ENCODE results near the gene HTR4.
"Not testable (repeated sequence)": the region's sequence is repeated elsewhere in the genome, so short reads cannot be mapped to it uniquely, and the experiment has no call there.

HTR4 gene, protein sequence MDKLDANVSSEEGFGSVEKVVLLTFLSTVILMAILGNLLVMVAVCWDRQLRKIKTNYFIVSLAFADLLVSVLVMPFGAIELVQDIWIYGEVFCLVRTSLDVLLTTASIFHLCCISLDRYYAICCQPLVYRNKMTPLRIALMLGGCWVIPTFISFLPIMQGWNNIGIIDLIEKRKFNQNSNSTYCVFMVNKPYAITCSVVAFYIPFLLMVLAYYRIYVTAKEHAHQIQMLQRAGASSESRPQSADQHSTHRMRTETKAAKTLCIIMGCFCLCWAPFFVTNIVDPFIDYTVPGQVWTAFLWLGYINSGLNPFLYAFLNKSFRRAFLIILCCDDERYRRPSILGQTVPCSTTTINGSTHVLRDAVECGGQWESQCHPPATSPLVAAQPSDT

DNA sequence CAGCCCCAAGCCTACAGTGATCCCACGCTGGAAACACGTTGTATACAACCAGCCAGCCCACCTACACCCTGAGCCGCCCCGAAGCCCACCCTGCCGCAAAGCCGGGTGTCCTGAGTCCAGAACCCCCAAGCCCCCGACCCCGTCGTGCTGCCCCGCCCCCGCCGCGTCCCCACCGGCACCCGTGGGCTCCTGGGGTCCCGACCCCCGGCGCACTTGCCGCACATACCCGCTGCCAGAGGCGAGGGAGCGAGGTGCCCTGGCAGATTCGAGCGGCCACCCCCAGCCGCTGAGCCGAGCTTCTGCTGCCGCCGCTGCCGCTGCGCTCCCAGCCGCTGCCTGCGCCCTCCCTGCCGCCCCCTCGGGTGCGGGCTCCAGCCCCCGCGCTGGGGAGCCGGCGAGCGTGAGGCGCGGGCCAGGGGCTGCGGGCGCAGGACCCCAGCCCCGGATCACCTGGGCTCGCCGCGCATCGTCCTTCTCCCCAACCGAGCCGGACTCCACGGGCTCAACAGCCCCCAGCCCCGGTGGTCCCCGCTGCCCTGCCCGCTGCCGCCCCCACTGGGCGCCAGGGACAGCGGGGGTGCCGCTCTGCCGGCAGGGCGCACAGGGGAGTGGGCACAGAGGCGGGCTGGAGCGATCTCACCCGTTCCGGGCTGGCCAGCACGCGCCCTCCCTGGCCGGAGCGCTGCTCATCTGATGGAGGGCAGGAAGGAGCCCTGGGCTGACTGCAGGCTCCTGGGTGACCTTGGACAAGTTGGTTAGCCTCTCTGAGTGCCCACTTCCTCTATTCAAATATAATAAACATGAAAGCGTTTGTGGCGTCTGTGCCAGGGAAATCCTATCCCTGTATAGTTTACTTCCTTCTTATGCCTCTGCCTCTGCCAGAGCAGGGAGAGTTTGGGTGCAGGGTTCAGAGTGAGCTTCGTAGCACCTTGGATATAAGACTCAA is at the start of gene HTR4:
Gene HTR4, minus strand, starts transcription at position 692 of the 946 bp plus-strand sequence. CDS start 17,513 bp downstream, outside the sequence.
- peak; percentile 5 to 29 for DNase-seq

DNA sequence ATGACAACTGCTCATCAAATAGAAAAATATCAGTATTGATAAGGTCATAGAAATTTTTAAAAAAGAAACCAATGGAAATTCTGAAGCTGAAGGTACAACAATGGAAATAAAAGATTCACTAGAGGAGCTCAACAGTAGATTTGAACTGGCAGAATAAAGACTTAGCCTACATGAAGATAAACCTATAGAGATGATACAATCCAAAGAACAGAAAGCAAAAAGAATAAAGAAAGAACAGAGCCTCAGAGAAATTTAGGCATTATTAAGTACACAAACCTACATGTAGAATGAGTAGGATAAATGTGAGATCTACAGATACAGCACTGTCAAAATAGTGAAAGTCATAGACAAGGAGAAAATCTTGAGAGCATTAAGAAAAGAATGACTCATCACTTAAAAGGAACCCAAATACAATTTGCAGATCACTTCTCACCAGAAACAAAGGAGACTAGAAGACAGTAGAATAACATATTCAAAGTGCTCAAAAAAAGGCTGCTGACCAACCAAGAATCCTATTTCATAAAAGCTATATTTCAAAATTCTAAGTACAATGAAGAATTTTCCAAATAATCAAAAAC is 47.8 kb upstream of the HTR4 start:
- DNase-seq = no peak

DNA sequence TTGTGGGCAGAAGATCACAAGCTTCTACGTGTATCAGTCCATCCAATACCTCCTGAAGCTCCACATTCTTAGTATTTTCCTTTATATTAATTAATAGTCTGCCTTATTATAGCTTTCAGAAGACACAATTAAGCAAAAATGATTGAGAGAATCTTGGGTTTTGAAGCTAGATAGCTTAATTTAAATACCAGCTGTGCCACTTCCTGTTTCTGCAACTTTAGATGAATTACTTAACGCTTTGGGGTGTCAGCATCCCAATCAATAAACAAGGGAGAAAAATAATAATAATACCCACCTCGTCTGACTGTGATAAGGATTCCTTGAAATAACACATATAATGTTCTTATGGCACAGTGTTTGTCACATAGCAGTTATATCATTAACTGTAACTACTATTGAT is 44.7 kb upstream of the HTR4 start:
- DNase-seq = no peak

DNA sequence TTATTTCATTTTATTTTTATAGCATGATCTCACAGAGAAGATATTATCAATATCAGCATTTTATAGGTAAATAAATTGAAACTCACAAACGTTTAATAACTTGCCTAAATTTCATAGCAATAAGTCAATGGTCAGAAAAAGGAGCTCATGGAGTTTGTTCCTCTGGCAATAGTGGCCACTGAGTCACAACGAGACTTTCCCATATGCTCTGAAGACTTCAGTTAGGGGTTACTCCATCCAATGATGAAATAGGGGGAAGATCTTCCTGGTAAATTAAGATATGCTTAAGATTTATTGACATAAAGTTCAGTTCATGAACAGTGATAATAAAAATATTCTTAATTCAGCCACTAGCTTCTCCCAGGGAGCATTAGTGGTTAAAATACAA is 43.5 kb upstream of the HTR4 start:
- DNase-seq = no peak

DNA sequence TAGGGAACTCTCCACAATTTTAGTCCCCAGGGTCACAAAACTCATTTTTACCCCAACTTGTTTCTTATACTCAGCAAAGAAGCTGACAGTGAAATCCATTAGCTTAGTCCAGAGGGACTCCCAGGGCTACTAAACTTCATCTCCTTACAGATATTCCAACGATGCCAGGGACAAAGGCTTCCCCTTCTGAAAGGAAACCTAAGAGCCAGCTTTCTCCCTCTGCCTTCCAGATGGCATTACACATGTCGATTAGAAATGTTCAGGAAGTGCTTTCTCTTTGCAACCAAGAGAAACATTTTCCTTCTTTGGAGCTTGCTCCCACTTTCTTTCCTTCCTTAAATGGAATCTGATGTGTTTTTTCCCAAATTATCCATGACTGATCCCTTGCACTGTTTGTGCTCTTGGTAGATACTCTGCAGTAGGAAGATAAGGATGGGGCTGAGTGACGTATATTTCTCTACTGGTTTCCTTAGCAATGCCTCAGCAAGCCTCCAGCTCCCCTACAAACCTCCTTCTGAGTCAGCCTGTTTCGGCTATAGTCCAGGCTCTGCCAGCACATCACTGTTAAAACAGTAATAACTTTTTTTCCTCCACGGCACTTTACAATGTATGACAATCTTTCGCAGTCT is 43.0 kb upstream of the HTR4 start:
- DNase-seq = no peak

DNA sequence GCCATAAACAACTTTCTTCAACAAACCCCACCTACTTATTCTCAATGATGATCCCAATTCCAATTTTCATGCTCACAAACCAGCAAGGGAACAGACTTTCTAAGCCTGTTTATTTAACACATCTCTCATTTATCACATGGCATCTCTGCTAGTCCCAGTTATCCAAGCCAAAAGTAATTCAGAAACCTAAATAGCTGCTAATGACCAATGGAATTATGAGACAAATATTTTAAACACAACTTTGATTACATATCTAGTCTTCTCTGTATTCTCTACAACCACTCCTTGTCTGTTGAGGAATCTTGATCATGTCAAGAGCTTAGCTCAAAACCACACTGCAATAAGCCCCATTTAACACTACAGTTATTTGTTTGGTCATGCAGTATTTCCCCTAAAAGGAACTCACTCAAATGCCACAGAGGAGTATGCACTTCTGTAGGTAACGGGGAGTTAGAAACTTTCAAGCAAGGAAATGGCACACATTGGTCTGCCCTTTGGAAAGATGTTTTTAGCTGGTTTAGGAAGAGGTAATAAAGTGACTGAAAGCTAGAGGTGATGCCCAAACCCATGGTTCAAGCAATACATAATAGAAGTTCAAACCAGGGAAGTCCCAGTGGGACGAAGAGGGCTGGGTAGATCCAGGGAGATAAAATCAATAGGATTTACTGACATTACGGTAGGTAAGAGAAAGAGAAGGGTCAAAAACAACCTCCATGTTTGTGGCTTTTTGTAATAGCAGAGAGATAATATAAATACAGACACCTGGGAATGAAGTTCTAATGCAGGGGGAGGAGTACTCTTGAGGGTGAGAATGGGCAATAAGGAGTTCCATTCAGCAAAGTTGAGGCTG is 42.1 kb upstream of the HTR4 start:
- DNase-seq = no peak

DNA sequence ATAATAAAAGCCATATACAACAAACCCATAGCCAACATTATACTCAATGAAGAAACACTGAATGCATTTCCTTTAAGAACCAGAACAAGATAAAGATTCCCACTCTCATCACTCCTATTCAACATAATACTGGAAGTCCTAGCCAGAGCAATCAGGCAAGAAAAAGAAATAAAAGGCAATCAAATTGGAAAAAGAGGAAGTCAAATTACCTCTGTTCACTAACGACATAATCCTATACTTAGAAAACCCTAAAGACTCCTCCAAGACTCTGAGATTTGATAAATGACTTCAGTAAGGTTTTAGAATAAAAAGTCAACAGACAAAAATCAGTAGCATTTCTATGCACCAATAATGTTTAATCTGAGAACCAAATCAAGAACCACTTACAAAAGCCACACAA is 36.6 kb upstream of the HTR4 start:
- no peak for DNase-seq

DNA sequence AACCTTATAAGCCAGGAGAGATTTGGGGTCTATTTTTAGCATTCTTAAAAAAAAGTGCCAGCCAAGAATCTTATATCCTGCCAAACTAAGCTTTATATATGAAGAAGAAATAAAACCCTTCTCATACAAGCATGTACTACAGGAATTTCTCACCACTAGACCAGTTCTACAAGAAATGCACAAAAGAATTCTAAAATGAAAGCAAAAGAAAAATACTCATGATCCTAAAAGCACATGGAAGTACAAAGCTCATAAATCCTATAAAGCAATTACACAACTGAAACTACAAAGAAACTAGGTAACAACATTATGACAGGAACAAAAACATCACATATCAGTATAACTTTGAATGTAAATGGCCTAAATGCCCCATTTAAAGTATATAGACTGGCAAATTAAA is 34.5 kb upstream of the HTR4 start:
- no peak for DNase-seq

DNA sequence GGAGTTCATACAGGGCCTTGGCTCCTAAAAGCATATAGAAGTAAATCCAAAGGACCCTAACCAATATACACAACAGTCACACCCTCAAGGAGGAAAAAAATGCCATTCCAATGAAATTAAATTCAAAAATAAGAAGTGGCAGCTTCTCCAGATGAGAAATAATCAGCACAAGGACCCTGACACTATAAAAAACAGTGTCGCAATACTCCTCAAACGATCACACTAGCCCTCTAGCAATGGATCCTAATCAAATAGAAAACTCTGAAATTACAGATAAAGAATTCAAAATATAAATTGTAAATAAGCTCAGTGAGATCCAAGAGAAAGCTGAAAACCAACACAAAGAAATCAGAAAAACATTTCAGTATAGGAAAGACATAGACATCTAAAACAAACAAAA is 33.5 kb upstream of the HTR4 start:
- DNase-seq = no peak

DNA sequence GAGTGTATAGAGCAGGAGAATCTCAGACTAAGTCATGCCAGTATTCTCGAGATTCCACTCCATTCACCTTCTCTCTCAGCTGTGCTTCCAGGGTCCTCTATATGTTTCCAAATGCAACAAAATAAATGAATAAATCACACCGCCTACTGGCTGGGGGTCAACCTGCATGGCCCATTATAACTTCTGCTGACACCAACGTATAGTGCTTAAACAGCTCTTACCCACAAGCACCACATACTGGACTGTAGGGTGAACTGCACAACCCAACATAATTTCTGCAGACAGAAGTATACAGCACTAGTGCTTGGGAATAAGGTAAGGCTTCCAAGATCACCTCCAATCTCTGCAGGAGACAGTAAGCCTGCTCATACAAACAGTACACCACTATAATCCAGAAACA is 33.1 kb upstream of the HTR4 start:
- DNase-seq = peak in 1 of 2 experiments; percentile 4

DNA sequence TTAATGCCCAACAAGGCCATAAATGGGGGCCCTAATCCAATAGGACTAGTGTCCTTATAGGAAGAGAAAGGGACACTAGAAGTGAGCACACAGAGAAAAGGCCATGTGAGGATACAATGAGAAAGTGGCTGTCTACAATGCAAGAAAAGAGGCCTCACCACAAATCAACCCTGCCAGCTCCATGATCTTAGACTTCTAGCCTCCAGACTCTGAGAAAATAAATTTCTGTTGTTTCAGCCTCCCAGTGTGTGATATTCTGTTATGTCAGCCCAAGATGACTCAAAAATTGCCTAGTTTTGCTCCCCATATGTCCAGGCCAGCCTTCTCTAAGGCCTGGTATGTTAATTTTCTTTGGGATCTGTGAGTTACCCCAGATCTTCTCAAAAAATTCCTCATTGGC is 32.3 kb upstream of the HTR4 start:
- DNase-seq = no peak

DNA sequence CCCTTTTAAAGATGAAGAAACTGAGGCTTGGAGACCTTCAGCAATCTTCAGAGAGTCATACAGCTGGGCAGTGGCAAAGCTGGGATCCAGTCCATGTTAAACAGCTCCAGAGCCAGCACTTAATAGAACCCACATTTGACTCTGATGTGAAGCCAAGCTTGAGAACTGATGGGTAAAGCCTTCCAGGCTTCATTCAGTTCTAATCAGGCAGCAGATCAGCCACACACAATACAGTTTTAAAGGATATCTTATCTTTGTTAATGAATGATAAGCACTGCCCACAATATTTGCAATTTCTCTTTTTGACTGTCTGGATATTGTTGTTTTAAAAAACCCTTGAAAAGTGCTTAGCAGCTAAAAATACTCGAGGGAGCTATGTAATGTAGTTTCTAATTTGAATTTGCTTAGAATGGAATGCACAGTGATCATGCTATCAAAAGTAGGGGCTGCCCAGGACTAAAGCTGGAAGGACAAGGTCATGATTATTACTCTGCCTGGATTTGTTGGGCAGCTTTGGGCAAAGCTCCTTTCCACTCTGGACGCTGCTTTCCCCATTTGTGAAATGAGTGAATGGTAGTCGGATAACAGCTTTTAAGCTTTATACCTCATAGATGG is 31.3 kb upstream of the HTR4 start:
- no peak for DNase-seq

DNA sequence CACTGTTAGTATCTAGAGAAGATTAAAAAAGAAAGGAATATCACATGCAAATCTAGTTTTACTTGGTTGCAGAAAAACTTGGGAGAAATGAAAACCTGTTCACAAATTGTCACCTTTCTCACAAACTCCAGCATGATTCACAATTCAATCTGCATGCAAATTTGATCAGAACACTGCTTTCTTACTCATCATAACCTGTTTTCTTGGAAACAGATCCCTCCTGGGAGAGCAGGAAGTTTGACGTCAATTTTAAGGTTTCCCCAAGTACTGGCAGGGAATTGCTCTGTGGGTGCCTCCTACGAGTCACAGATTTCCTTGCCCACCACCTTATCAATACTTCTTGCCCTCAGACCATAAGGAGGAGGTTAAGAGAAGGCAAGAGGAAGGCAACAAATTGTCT is 30.2 kb upstream of the HTR4 start:
- DNase-seq = no peak

DNA sequence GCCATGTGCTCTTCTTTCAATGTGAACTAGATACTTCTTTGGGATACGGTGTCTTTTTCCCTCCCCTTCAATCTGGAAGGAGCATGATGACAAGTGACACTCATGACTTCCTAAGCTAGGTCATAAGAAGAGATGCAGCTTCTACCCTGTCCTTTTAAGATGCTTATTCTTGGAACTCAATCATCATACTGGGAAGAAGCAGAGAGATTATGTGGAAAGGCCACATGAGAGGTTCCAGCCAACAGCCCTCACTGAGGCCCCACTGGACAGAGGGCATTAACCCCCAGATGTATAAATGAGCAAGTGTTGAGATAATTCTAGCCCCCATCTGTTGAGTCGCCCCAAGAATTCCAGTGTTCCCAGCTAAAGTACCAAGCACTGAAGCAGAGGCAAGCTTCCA is 29.3 kb upstream of the HTR4 start:
- DNase-seq = no peak

DNA sequence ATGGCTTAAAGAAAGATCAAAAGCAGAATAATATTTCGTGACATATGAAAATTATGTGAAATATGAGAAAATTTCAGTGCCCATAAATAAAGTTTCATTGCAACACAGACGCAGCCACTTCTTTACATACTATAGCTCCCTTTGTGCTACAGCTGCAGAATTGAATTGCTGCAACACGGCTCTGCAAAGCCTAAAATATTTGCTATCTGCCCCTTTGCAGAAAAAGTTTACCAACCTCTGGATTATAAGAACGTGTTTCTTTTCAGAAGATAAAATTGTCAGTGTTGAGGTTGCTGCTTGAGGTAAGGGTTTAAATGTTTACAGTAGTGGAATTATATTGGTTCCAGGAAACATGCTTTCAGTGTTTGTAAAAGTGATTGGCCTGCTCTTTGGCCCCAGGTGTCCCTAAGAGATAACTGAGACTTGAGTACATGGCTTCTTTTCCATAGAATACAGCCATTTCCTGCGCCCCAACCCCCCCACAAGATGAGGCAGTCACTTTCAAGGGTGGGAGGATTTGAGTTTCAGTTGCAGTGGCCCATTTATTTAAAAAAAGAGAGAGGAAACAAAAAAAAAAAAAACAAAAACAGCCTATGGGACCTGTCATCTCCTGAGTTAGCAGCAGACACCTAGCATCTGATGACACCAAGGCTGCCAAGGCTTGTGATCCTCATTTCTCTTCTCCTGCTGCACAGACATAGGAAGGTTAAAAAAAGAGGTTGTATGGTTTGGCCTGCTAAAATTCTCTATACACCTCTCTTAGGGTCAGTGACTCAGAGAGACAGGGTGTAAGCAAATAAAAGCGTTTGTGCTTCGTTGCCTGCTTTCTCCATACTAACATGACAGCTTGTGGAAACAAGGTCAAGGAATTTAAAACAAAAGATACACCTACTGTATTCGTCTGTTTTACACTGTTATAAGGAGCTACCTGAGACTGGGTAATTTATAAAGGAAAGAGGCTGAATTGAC is 28.0 kb upstream of the HTR4 start:
- no peak for DNase-seq

DNA sequence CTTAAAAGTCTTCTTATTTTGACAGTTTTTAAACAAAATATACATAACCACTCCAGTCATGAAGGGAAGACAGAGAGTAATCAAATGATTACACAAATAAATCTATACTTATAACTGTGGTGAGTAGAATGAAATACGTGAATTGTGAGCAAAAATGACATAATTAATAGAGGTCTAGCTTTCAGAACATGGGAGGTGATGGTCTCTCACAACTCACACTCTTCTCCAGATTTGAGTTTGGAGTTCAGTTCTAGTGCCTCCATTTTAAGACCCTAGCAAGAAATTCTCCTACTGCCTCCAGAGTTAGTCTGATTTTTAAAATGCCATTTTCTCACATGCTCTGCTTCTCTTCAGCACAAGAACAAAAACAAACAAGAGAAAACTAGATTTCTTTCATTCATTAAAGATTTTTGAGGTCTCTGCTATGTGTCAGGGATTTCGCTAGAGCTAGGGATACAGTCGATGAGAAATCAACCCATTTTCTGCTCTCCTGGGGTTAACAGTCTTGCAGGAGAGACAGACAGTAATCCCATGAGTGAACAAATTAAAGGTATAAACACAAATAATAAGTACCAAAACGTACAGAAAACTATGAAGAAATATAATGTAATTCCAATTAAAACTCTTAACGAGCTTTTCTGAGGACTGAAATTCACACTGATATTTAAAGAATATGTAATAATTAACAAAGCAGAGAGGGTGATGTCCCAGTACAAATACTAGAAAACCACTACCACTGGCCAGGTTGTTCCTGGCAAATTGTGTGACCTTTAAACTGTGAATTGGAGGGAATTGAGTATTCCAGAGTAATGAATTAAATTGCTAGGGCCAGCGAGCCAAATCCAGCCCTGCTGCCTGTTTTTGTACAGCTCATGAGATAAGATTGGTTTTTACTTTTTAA is 27.1 kb upstream of the HTR4 start:
- DNase-seq = no peak

DNA sequence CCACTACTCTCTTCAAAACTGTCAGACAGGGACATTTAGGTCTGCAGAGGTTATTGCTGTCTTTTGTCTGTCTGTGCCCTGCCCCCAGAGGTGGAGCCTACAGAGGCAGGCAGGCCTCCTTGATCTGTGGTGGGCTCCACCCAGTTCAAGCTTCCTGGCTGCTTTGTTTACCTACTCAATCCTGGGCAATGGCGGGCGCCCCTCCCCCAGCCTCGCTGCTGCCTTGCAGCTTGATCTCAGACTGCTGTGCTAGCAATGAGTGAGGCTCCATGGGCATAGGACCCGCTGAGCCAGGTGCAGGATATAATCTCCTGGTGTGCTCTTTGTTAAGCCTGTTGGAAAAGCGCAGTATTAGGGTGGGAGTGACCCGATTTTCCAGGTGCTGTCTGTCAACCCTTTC is 19.4 kb upstream of the HTR4 start:
- not testable (repeated sequence) for DNase-seq

DNA sequence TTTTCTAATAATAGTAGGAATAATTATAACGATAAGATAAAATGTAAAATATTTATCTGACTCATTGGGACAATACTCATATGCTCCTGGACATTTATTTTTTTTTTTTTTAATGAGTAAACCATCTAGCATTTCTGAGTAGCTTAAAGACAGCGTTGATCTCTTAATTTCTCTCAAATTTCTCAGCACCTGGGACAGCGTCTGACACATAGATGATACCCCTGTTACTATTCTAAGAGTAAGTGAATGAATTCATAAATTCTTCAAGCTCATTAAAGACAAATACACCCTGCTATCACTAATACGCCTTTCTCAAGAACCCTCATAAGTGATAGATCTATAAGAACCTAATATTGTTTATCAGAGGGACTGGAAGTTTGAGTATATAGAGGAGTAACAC is 12.0 kb upstream of the HTR4 start:
- DNase-seq = no peak

DNA sequence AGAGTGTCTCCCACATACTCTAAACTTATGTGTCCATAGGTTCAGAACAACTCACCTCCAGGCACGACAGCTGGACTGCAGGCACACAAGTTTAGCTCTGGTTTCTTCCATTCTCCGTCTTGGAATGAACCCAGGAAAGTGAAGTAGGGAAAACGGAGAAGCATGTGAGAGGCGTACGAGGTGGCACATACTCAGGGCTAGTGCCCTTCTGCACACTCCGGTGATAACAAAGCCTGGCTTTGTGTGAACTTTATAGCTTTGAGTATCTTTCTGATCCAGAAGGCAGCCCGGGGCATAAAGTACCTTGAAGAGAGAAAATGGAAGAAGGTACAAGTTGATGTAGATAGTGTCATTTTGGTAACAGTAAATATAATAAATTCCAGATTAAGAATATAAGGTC is 11.1 kb upstream of the HTR4 start:
- DNase-seq = no peak
